MM.1S (cell line): ENCODE measurements around the gene TRAPPC11.

Experiments
- CTCF ChIP-seq: fragments of 300-600 bp; sonication (generic); IDR thresholded peaks from 2 replicates; pipeline ENCODE4 v1.5.1; 2016; ENCODE audit warnings: antibody characterized with exemption, low read length, mixed read lengths
- EZH2phosphoT487 ChIP-seq: fragments of 300-600 bp; sonication (generic); IDR thresholded peaks from 2 replicates; pipeline ENCODE4 v1.6.1; 2018; ENCODE audit warnings: antibody characterized with exemption, low read length

- TF ChIP-seq EZH2phosphoT487 (no peak), CTCF (no peak)
Measured at GRCh38 chr4:183738081-183738673, 79.1 kb downstream of the TRAPPC11 start.
